ENCODE data around the gene SF1. TPM values are rescaled to one million over a fixed set of nuclear protein-coding genes. Genes with fewer than 3 reads are reported as not detected.

SF1 gene
- total RNA-seq, 3 donors from 2014 or later (not counting 1 experiment from before 2014, with no cell fraction given), result 841 to 864 (median 845) TPM

GRCh38 chr11:64719406-64719805 lies 58.9 kb downstream of the SF1 start:
- H3K4me3 ChIP-seq (ENCODE audit: low read length), result no peak overlapping the region
- peaks cover 11% of the 10 kb centered on the region for H3K4me1 ChIP-seq (ENCODE audit: control insufficient read depth, insufficient read depth, low read length)
- DNase-seq, result no peak
- no peaks in the 10 kb centered on the region for H3K36me3 Mint-ChIP-seq
- H3K27ac Mint-ChIP-seq, result no peak overlapping the region
- no peak overlapping the region for H3K4me3 Mint-ChIP-seq
- peaks cover 11% of the 10 kb centered on the region for H3K27me3 ChIP-seq (ENCODE audit: control insufficient read depth, insufficient read depth, low read length)
- TF ChIP-seq, protein P1, sequence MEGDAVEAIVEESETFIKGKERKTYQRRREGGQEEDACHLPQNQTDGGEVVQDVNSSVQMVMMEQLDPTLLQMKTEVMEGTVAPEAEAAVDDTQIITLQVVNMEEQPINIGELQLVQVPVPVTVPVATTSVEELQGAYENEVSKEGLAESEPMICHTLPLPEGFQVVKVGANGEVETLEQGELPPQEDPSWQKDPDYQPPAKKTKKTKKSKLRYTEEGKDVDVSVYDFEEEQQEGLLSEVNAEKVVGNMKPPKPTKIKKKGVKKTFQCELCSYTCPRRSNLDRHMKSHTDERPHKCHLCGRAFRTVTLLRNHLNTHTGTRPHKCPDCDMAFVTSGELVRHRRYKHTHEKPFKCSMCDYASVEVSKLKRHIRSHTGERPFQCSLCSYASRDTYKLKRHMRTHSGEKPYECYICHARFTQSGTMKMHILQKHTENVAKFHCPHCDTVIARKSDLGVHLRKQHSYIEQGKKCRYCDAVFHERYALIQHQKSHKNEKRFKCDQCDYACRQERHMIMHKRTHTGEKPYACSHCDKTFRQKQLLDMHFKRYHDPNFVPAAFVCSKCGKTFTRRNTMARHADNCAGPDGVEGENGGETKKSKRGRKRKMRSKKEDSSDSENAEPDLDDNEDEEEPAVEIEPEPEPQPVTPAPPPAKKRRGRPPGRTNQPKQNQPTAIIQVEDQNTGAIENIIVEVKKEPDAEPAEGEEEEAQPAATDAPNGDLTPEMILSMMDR (IDR thresholded peaks at IDR 0.05), result no peak
- intact Hi-C loops (cut with micrococcal nuclease), result no loop called here
- H3K9me3 Mint-ChIP-seq, result no peaks in the 10 kb centered on the region
- 90% methylated on average over 10 of the region's 10 CpGs for WGBS (ENCODE audit: insufficient coverage)
- no peak overlapping the region for H3K27ac ChIP-seq (ENCODE audit: low read length)
- H3K4me1 Mint-ChIP-seq, result peaks cover 0 to 18% of the 10 kb centered on the region in 2 donors
- ATAC-seq, result no peak
- no peaks in the 10 kb centered on the region for H3K36me3 ChIP-seq (ENCODE audit: control insufficient read depth, insufficient read depth, low read length)
- H3K27me3 Mint-ChIP-seq (ENCODE audit: low read depth in 2 of 2), result peaks cover 22 to 54% of the 10 kb centered on the region in 2 donors
- no peaks in the 10 kb centered on the region for H3K9me3 ChIP-seq (ENCODE audit: control insufficient read depth, insufficient read depth, low read length)

- no peak for DNase-seq
- Mint-ChIP-seq H3K9me3 (no peaks in the 10 kb centered on the region), H3K4me1 (peaks cover 0 to 21% of the 10 kb centered on the region in 2 donors), H3K27ac (no peak overlapping the region), H3K27me3 (ENCODE audit: low read depth in 2 of 2) (peaks cover 28 to 60% of the 10 kb centered on the region in 2 donors), H3K36me3 (no peaks in the 10 kb centered on the region), H3K4me3 (no peak overlapping the region)
- ATAC-seq, result no peak
- Histone ChIP-seq H3K27ac (ENCODE audit: low read length) (no peak overlapping the region), H3K27me3 (ENCODE audit: control insufficient read depth, insufficient read depth, low read length) (peaks cover 17% of the 10 kb centered on the region), H3K9me3 (ENCODE audit: control insufficient read depth, insufficient read depth, low read length) (no peaks in the 10 kb centered on the region), H3K4me1 (ENCODE audit: control insufficient read depth, insufficient read depth, low read length) (peaks cover 7% of the 10 kb centered on the region), H3K36me3 (ENCODE audit: control insufficient read depth, insufficient read depth, low read length) (no peaks in the 10 kb centered on the region), H3K4me3 (ENCODE audit: low read length) (no peak overlapping the region)
- TF ChIP-seq, protein P1 (IDR thresholded peaks at IDR 0.05), result no peak
- intact Hi-C loops (cut with micrococcal nuclease), result no loop called here
- 72% methylated on average over 4 of the region's 4 CpGs for whole genome bisulfite sequencing (ENCODE audit: insufficient coverage)
These were observed 59.6 kb downstream of the SF1 start for GRCh38 chr11:64718780-64719124.

DNA sequence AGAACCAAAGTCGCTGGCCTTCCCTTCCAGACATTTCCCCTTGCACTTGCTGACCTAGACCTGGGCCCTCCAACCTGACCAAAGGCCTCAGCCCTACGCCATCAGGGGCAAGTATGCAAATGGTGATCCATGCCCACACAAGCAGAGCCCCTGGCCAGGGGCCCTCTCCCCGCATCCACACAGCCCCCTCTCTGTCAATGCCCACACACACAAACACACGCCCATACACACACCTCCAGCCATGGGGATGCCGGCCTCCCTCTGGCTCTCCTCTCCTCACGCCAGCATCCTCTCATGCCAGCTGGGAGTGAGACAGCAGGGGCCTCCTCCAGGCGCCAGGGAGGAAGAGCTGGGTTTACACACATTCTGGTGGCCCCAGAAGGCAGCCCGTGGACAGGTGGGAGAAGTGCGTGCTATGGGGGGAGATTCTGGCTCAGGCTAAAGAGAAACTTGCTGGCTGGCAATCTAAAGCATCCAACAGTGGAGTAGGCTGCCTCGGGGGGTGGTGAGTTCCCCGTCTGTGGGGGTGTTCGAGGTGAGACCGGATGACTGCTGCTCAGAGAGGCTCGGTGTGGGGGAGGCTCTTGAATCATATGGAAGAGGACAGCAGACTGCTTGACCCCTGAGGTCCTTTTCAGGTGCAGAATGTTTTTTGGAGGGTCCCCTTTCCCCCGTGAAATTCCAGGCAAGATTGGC lies 60.1 kb downstream of the SF1 start:
- Histone ChIP-seq H3K27me3 (ENCODE audit: control insufficient read depth, insufficient read depth, low read length) (peaks cover 17% of the 10 kb centered on the region), H3K4me3 (ENCODE audit: low read length) (no peak overlapping the region), H3K9me3 (ENCODE audit: control insufficient read depth, insufficient read depth, low read length) (no peaks in the 10 kb centered on the region), H3K36me3 (ENCODE audit: control insufficient read depth, insufficient read depth, low read length) (no peaks in the 10 kb centered on the region), H3K4me1 (ENCODE audit: control insufficient read depth, insufficient read depth, low read length) (peaks cover 3% of the 10 kb centered on the region), H3K27ac (ENCODE audit: low read length) (no peak overlapping the region)
- intact Hi-C loops (cut with micrococcal nuclease), result no loop called here
- Mint-ChIP-seq H3K4me3 (no peak overlapping the region), H3K9me3 (no peaks in the 10 kb centered on the region), H3K27ac (no peak overlapping the region), H3K36me3 (no peaks in the 10 kb centered on the region), H3K27me3 (ENCODE audit: low read depth in 2 of 2) (peaks cover 28 to 62% of the 10 kb centered on the region in 2 donors), H3K4me1 (peaks cover 0 to 17% of the 10 kb centered on the region in 2 donors)
- TF ChIP-seq, protein P1 (IDR thresholded peaks at IDR 0.05), result no peak
- WGBS (ENCODE audit: insufficient coverage), result 83% methylated on average over 15 of the region's 15 CpGs
- DNase-seq (no peak), ATAC-seq (no peak)

DNA sequence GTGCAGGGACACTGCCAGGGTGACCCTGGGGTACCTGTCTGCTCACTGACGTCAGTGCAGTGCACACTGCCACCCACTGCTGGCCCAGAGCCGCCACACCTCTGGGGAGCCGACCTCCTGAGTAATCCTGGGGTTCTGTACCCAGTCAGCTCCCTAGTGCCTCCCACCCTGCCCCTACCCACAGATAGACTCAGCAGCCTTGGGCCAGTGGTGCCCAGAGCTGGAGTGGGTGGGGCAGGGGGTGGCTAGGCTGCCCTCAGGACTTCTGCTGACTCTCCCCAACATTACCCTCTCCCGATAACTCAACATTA lies 61.1 kb downstream of the SF1 start:
- H3K27me3 ChIP-seq (ENCODE audit: control insufficient read depth, insufficient read depth, low read length), result peaks cover 17% of the 10 kb centered on the region
- peaks cover 3% of the 10 kb centered on the region for H3K4me1 ChIP-seq (ENCODE audit: control insufficient read depth, insufficient read depth, low read length)
- DNase-seq (no peak), ATAC-seq (no peak)
- WGBS (ENCODE audit: insufficient coverage), result 85% methylated on average over 4 of the region's 4 CpGs
- intact Hi-C loops (cut with micrococcal nuclease), result no loop called here
- no peaks in the 10 kb centered on the region for H3K36me3 ChIP-seq (ENCODE audit: control insufficient read depth, insufficient read depth, low read length)
- peaks cover 2 to 14% of the 10 kb centered on the region in 2 donors for H3K4me1 Mint-ChIP-seq
- H3K4me3 Mint-ChIP-seq, result no peak overlapping the region
- H3K36me3 Mint-ChIP-seq, result no peaks in the 10 kb centered on the region
- H3K27me3 Mint-ChIP-seq (ENCODE audit: low read depth in 2 of 2), result peaks cover 30 to 62% of the 10 kb centered on the region in 2 donors
- no peak overlapping the region for H3K4me3 ChIP-seq (ENCODE audit: low read length)
- no peak overlapping the region for H3K27ac ChIP-seq (ENCODE audit: low read length)
- H3K9me3 Mint-ChIP-seq, result no peaks in the 10 kb centered on the region
- TF ChIP-seq, protein P1 (IDR thresholded peaks at IDR 0.05), result no peak
- H3K27ac Mint-ChIP-seq, result no peak overlapping the region
- H3K9me3 ChIP-seq (ENCODE audit: control insufficient read depth, insufficient read depth, low read length), result no peaks in the 10 kb centered on the region
